IMR-90 (cell line): ENCODE data around the gene OAF.

Experiments
- BHLHE40 ChIP-seq: fragments of 150-350 bp; IDR thresholded peaks from 2 replicates; pipeline ENCODE4 v1.6.1; 2016; ENCODE audit warnings: mild to moderate bottlenecking, low read depth, low read length
- POLR2A ChIP-seq: IDR thresholded peaks from 2 replicates; pipeline ENCODE4 v1.6.1; 2012; ENCODE audit warnings: mild to moderate bottlenecking, low read depth, low read length
- TF ChIP-seq, protein P1 (sequence below): conservative IDR thresholded peaks from 2 replicates; pipeline ENCODE4 v1.5.1; 2012; ENCODE audit warnings: mild to moderate bottlenecking, low read depth, low read length, improper control_type of control experiment

DNA sequence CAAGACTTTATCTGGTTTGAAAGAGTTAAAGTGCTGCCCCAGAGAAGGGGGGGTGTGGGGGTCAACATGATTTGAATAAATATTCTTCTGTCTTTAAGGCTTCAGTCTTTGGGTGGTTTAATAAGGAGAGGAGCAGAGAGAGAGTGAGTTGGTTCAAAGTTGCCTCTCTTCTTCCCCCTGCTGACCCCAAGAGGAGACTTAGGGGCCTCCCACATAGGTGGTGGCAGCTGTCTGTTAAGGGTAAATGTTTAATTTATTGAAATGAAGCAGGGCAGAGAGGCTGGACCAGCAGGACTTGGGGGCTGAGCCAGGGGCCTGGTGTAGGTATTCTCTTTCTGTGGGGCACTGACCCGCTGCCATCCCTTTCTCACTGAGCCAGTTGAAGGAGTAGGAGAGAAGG lies 34.6 kb downstream of the OAF start:
- TF ChIP-seq, protein P1, sequence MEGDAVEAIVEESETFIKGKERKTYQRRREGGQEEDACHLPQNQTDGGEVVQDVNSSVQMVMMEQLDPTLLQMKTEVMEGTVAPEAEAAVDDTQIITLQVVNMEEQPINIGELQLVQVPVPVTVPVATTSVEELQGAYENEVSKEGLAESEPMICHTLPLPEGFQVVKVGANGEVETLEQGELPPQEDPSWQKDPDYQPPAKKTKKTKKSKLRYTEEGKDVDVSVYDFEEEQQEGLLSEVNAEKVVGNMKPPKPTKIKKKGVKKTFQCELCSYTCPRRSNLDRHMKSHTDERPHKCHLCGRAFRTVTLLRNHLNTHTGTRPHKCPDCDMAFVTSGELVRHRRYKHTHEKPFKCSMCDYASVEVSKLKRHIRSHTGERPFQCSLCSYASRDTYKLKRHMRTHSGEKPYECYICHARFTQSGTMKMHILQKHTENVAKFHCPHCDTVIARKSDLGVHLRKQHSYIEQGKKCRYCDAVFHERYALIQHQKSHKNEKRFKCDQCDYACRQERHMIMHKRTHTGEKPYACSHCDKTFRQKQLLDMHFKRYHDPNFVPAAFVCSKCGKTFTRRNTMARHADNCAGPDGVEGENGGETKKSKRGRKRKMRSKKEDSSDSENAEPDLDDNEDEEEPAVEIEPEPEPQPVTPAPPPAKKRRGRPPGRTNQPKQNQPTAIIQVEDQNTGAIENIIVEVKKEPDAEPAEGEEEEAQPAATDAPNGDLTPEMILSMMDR, result no peak
- no peak for TF ChIP-seq POLR2A
- no peak for TF ChIP-seq BHLHE40
